ENCODE measurements around the gene MYEOV.

MYEOV gene

GRCh38 chr11:69280994-69281393 is 13.0 kb upstream of the MYEOV start:
- H3K27ac ChIP-seq, result no peak overlapping the region
- TF ChIP-seq ZFX (IDR thresholded peaks at IDR 0.05; ENCODE audit: borderline replicate concordance) (no peak), CTCF (IDR thresholded peaks at IDR 0.05) (no peak)

- no peak for TF ChIP-seq CTCF (IDR thresholded peaks at IDR 0.05)
- no peak for TF ChIP-seq ZFX (IDR thresholded peaks at IDR 0.05; ENCODE audit: borderline replicate concordance)
- no peak overlapping the region for H3K27ac ChIP-seq
These were observed 10.5 kb upstream of the MYEOV start for GRCh38 chr11:69283446-69283845.

DNA sequence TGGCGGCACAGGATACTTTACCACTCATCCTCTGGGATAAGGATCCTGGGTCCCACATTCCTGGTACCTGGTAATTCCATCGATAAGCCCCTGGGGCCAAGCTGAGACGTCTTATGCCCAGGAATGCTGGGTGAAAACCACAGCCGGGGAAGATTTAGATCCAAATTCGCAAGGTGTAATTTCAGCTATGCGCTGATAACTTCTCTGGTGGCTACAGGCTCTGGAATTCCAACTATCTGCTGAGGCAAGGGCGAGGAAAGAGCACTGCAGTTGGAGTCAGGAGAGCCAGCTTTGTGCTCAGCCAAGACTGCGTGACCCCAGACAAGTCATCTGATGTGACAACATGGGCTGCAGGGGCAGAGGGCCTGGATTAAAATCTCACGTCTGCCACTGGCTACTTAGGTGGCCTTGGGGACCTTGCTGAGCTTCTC is 9.9 kb upstream of the MYEOV start:
- no peak overlapping the region for H3K27ac ChIP-seq
- TF ChIP-seq CTCF (IDR thresholded peaks at IDR 0.05) (no peak), ZFX (IDR thresholded peaks at IDR 0.05; ENCODE audit: borderline replicate concordance) (no peak)

DNA sequence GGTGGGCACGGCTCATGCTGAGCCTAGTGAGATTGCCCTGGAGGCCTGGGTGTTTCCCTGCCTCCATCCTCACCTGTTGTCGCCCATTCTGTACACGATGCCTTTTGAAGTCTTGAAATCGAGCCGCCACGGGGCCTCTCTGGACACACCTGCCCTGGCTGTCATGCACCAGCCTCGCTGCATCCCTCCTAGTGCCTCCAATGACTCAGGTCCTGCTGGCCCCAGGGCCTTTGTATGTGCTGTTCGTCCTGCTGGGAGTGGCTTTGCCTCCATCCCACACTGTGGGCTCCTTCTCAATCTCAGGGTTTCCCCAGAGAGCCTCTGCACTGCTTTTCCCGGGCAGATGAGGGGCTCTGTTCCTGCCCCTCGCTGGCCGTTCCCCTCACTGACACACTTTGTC is 8.9 kb upstream of the MYEOV start:
- no peak overlapping the region for H3K27ac ChIP-seq
- TF ChIP-seq CTCF (IDR thresholded peaks at IDR 0.05) (no peak), ZFX (IDR thresholded peaks at IDR 0.05; ENCODE audit: borderline replicate concordance) (no peak)

DNA sequence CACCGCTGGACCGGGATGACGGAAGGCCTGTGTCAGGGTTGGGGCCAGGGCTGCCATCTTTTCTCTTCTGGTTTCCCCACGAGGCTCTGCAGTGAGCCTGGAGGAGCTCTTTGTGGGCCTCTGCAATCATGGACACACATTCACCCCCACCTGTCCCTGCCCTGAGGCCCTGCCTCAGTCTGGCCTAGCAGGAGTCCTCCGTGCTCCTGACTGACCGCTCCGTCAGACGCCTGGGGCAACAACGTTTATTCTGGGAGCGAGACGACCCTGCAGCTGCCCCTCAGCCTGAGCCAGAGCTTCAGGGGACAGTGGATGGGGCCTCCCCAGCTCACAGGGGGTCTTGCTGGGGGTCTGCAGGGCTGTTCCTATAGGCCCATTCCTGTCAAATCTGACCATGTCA is 8.2 kb upstream of the MYEOV start:
- TF ChIP-seq ZFX (IDR thresholded peaks at IDR 0.05; ENCODE audit: borderline replicate concordance), result no peak
- no peak for TF ChIP-seq CTCF (IDR thresholded peaks at IDR 0.05)
- H3K27ac ChIP-seq, result no peak overlapping the region

DNA sequence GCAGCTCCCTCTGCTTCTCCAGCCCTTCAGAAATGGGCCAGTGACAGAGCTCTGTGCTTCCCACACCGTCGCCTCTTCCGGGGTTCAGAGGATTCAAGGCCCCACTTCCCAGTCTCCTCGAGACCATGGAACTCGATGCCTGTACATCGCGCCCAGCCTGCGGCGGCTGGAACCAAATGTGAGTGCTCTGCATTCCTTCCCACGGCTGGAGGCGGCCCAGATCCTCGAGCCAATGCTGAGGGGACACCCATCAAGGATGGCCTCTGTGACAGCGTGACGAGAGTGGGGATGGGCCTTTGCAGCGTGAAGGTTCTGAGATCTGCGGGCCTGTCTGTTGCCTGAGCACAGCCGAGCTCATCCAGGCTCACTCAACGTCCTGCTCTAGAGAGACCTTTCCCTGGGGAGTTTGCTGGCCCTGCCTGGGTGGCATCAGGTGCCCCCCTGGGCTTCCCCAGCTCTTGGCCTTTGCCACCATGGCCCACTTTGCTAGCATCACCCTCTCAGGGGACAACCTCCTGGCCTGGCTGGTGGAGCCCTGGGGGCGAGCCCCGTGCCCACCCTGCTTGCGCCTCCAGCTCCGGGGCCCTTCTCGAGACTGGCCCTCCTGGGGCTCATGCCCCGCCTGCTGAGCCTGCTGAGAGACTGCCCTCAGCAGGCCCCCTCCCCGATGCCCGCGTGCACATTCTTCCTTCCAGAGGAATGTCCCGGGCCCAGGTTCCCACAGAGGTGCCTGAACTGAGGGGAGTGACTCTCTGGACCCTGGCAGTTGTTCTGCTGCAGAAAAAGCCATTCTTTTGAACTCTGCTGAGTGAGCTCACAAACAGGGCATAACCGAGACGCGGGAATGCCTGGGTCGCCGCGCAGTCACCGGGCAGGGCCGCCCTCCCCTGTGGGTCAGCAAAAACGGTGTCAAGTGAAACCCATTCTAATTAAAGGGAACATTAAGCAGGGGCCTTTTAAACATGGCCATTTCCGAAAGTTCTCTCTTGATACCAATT is 7.3 kb upstream of the MYEOV start:
- no peak overlapping the region for H3K27ac ChIP-seq
- no peak for TF ChIP-seq CTCF (IDR thresholded peaks at IDR 0.05)
- TF ChIP-seq ZFX (IDR thresholded peaks at IDR 0.05; ENCODE audit: borderline replicate concordance), result no peak

Measured in 22Rv1 (cell line).